Testis (tissue), 2 donors: ENCODE measurements around the gene CHRDL1.

Source experiments
- POLR2A ChIP-seq: fragments of 450-650 bp; IDR thresholded peaks from one replicate; pipeline ENCODE4 v1.6.1; 2017; ENCODE audit warnings: antibody characterized with exemption, mild to moderate bottlenecking, moderate library complexity
- TF ChIP-seq, protein P1 (sequence below), 3 experiments: fragments of 450-650 bp in 2 of 3; fragments of 200-600 bp in 1 of 3; sonication (generic) in 1 of 3; IDR thresholded peaks; one replicate each; pipeline ENCODE4 v1.5.1; 2016 to 2019; ENCODE audit warnings: antibody characterized with exemption in 3 of 3, mild to moderate bottlenecking in 2 of 3, moderate library complexity in 1 of 3

DNA sequence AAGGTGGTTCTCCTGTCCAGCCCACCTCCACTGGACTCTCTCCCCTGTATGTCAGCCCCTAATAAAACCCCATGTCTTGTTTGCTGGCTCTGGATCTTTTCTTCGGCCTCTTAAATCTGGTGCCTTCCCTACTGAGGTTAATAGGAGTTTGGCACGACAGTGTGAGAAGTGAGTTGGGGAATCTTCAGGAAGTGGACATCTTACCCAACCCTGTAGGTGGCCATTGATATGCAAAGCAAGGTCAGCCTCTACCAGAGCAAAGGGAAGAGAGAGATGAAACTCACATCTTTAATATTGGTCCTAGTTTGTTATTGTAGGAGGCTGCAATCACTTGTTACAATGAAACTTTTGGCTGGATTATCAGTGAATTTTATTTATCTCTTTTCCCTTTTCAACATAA, 111.7 kb downstream of the CHRDL1 start:
- TF ChIP-seq, protein P1, sequence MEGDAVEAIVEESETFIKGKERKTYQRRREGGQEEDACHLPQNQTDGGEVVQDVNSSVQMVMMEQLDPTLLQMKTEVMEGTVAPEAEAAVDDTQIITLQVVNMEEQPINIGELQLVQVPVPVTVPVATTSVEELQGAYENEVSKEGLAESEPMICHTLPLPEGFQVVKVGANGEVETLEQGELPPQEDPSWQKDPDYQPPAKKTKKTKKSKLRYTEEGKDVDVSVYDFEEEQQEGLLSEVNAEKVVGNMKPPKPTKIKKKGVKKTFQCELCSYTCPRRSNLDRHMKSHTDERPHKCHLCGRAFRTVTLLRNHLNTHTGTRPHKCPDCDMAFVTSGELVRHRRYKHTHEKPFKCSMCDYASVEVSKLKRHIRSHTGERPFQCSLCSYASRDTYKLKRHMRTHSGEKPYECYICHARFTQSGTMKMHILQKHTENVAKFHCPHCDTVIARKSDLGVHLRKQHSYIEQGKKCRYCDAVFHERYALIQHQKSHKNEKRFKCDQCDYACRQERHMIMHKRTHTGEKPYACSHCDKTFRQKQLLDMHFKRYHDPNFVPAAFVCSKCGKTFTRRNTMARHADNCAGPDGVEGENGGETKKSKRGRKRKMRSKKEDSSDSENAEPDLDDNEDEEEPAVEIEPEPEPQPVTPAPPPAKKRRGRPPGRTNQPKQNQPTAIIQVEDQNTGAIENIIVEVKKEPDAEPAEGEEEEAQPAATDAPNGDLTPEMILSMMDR (IDR thresholded peaks at IDR 0.05), result no peak
- no peak for TF ChIP-seq POLR2A
